ENCODE data around the gene STARD4. TPM values are rescaled to one million over a fixed set of nuclear protein-coding genes. Genes with fewer than 3 reads are reported as not detected.

The STARD4 gene, protein sequence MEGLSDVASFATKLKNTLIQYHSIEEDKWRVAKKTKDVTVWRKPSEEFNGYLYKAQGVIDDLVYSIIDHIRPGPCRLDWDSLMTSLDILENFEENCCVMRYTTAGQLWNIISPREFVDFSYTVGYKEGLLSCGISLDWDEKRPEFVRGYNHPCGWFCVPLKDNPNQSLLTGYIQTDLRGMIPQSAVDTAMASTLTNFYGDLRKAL
- 100 to 1,000 TPM in 1 of 9 donors, 10 to 100 TPM in 8; 13.3 to 142 (median 28.1) TPM for total RNA-seq
- 10 to 100 TPM in 1 of 3 donors, 1 to 10 TPM in 2; 7.2 to 72.2 (median 7.6) TPM for polyA plus RNA-seq
- long read RNA-seq, donor 1, full-length matches to known transcripts, result 9 of 9 reads
- long read RNA-seq, donor 1, partial matches to known transcripts, result 0 of 9 reads
- long read RNA-seq, donor 1, other reads (novel, unspliced or antisense), result 0 of 9 reads
- long read RNA-seq, donor 2, full-length matches to known transcripts, result 8 of 8 reads
- long read RNA-seq, donor 2, partial matches to known transcripts, result 0 of 8 reads
- long read RNA-seq, donor 2, other reads (novel, unspliced or antisense), result 0 of 8 reads
- long read RNA-seq, donor 3, full-length matches to known transcripts, result 13 of 13 reads
- long read RNA-seq, donor 3, partial matches to known transcripts, result 0 of 13 reads
- long read RNA-seq, donor 3, other reads (novel, unspliced or antisense), result 0 of 13 reads
- long read RNA-seq, donor 4, full-length matches to known transcripts, result 2 of 4 reads
- long read RNA-seq, donor 4, partial matches to known transcripts, result 0 of 4 reads
- long read RNA-seq, donor 4, other reads (novel, unspliced or antisense), result 2 of 4 reads
- long read RNA-seq, donor 5, full-length matches to known transcripts, result 5 of 8 reads
- long read RNA-seq, donor 5, partial matches to known transcripts, result 0 of 8 reads
- long read RNA-seq, donor 5, other reads (novel, unspliced or antisense), result 3 of 8 reads
- long read RNA-seq, donor 6, full-length matches to known transcripts, result 1 of 2 reads
- long read RNA-seq, donor 6, partial matches to known transcripts, result 0 of 2 reads
- long read RNA-seq, donor 6, other reads (novel, unspliced or antisense), result 1 of 2 reads
- long read RNA-seq, donor 7, full-length matches to known transcripts, result 4 of 4 reads
- long read RNA-seq, donor 7, partial matches to known transcripts, result 0 of 4 reads
- long read RNA-seq, donor 7, other reads (novel, unspliced or antisense), result 0 of 4 reads
- long read RNA-seq, donor 8, full-length matches to known transcripts, result 14 of 14 reads
- long read RNA-seq, donor 8, partial matches to known transcripts, result 0 of 14 reads
- long read RNA-seq, donor 8, other reads (novel, unspliced or antisense), result 0 of 14 reads
- long read RNA-seq, donor 9, full-length matches to known transcripts, result 9 of 21 reads
- long read RNA-seq, donor 9, partial matches to known transcripts, result 12 of 21 reads
- long read RNA-seq, donor 9, other reads (novel, unspliced or antisense), result 0 of 21 reads
- long read RNA-seq, donor 10, partial matches to known transcripts, result 0 of 5 reads
- long read RNA-seq, donor 10, other reads (novel, unspliced or antisense), result 0 of 5 reads

DNA sequence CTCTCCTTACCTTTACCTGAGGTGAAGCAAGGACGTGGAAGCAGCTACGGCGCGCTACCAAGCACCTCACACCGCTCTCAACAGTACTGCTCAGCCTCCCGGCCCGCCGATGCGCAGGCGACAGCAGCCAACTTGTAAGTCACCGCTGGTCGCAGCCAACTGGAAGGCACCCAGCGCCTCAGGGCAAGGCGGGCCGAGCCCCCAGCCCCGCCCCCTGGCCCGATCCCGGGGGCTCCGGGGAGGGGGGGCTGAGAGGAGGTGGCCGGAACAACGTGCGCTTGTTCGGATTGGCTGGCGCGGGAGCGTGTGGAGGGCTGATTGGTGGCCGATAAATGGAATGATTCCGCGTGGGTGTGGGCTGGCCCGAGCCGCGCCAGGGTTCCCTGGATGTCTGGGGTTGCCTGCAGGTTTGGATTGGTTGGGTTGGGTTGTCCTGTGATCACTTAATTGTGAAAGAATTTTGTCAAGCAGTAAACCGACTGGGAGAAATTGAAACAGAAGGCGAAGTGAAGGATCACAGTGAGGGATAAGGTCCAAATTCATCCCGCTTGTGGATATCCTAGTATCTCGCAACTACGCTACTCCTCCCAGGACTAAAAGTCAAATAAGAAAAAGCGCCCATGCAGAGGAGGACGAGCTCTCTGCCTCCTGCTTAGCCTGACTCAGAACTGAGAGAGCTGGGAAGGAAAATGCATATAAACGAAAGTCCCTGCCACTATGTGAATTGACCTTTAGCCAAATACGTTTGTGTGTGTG is at the start of gene STARD4:
Gene STARD4 (minus strand): TSS at position 161 of the 756 bp plus-strand sequence. CDS start 5,102 bp downstream, outside the sequence.
- WGBS, 4 donors, result 0 to 1% (median 0%) methylated on average over 19 to 41 of the region's 41 CpGs
- H3K4me3 ChIP-seq, result peak within 1 kb of the TSS; percentile 49 to 94 (median 60)
- intact Hi-C loops (cut with DNase I), result no loop called here
- H3K27ac ChIP-seq, result peak within 1 kb of the TSS; percentile 72 to 94 (median 88)
- no peaks in the 10 kb centered on the region for H3K27me3 ChIP-seq
- peaks cover 0 to 25% of the 10 kb centered on the region in 2 donors for H3K4me1 ChIP-seq (replicated peaks in 1 of 2)
- DNase-seq, result peak; percentile 97 to 98 (median 98)
- no peaks in the 10 kb centered on the region for H3K9me3 ChIP-seq (replicated peaks in 1 of 3)
- H3K36me3 ChIP-seq (replicated peaks in 1 of 2), result no peaks in the 10 kb centered on the region
- TF ChIP-seq POLR2A (IDR thresholded peaks at IDR 0.05), result peak; percentile 86 to 93
- TF ChIP-seq, protein P1, sequence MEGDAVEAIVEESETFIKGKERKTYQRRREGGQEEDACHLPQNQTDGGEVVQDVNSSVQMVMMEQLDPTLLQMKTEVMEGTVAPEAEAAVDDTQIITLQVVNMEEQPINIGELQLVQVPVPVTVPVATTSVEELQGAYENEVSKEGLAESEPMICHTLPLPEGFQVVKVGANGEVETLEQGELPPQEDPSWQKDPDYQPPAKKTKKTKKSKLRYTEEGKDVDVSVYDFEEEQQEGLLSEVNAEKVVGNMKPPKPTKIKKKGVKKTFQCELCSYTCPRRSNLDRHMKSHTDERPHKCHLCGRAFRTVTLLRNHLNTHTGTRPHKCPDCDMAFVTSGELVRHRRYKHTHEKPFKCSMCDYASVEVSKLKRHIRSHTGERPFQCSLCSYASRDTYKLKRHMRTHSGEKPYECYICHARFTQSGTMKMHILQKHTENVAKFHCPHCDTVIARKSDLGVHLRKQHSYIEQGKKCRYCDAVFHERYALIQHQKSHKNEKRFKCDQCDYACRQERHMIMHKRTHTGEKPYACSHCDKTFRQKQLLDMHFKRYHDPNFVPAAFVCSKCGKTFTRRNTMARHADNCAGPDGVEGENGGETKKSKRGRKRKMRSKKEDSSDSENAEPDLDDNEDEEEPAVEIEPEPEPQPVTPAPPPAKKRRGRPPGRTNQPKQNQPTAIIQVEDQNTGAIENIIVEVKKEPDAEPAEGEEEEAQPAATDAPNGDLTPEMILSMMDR (IDR thresholded peaks at IDR 0.05), result no peak

DNA sequence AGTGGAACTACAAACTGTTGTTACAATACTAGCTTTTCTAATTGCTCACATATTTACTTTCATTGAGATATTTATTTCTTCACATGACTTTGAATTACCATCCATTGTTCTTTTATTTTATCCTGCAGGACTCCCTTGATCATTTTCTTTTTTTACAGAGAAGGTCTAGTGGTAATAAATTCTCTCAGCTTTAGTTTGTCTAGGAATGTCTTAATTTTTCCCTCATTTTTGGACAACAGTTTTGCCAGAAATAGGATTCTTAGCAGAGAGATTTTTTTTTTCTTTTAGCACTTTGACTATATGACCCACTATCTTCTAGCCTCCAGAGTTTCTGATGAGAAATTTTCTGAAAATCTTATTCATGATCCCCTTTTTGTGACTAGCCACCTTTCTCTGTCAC is 47.3 kb upstream of the STARD4 start:
- no peaks in the 10 kb centered on the region for H3K27me3 ChIP-seq
- intact Hi-C loops (cut with DNase I), result loop anchor here in 1 of 2 donors (10.0 kb wide), 1 partner anchor 585 kb away; no protein-coding TSS in a partner anchor
- no peak overlapping the region for H3K4me3 ChIP-seq
- no peak for DNase-seq
- no peak for TF ChIP-seq POLR2A (IDR thresholded peaks at IDR 0.05)
- TF ChIP-seq, protein P1 (IDR thresholded peaks at IDR 0.05), result no peak
- H3K27ac ChIP-seq, result no peak overlapping the region
- H3K9me3 ChIP-seq (replicated peaks in 1 of 3), result no peaks in the 10 kb centered on the region
- H3K4me1 ChIP-seq (replicated peaks in 1 of 2), result no peaks in the 10 kb centered on the region
- no peaks in the 10 kb centered on the region for H3K36me3 ChIP-seq (replicated peaks in 1 of 2)

DNA sequence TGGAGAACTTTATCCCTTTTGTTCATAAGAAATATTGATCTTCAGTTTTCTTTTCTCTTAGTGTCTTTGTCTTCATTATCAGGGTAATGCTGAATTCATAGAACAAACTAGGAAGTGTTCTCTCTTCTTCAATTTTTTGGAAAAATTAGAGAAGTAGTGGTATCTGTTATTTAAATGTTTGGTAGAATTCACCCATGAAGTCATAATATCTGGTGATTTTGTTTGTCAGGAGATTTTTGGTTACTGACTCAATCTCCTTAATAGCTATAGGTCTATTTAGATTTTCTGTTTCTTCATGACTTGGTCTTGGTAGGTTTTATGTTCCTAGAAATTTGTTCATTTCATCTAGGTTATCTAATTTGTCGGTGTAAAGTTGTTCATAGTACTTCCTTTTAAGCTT is 45.4 kb upstream of the STARD4 start:
- no peak for DNase-seq
- Histone ChIP-seq H3K27me3 (no peaks in the 10 kb centered on the region), H3K36me3 (replicated peaks in 1 of 2) (no peaks in the 10 kb centered on the region), H3K4me3 (no peak overlapping the region), H3K27ac (no peak overlapping the region), H3K9me3 (replicated peaks in 1 of 3) (no peaks in the 10 kb centered on the region), H3K4me1 (replicated peaks in 1 of 2) (no peaks in the 10 kb centered on the region)
- intact Hi-C loops (cut with DNase I), result loop anchor here in 1 of 2 donors (10.0 kb wide), 1 partner anchor 587 kb away; no protein-coding TSS in a partner anchor
- 76 to 93% (median 86%) methylated on average over 1 of the region's 1 CpG for WGBS, 4 donors
- TF ChIP-seq, protein P1 (IDR thresholded peaks at IDR 0.05), result no peak
- no peak for TF ChIP-seq POLR2A (IDR thresholded peaks at IDR 0.05)

All from adrenal gland (tissue), 19 donors.